ENCODE results near the gene NOS1. TPM values are rescaled to one million over a fixed set of nuclear protein-coding genes. Genes with fewer than 3 reads are reported as not detected.

Gene NOS1
- total and polyA plus RNA-seq, 2 of the 8 experiments (the other 6 are each of a cell fraction or from before 2014, with no cell fraction given): 1.5 to 2.0 TPM

GRCh38 chr12:117225179-117225578 lies 136.2 kb downstream of the NOS1 start:
- Histone ChIP-seq H2BK120ac (replicated peaks; ENCODE audit: low read depth, low read length) (no peak overlapping the region), H3K36me3 (ENCODE audit: control insufficient read depth in 2 of 4, insufficient read depth in 4 of 4, low read length in 3 of 4) (no peaks in the 10 kb centered on the region), H3K79me1 (ENCODE audit: low read depth, low read length) (no peaks in the 10 kb centered on the region), H3K4me2 (ENCODE audit: insufficient read depth in 1 of 2, low read depth in 2 of 2, low read length in 2 of 2) (no peak overlapping the region), H2BK5ac (ENCODE audit: low read depth, low read length) (no peak overlapping the region), H2AFZ (ENCODE audit: low read length) (no peak overlapping the region), H3K27me3 (replicated peaks in 1 of 4; ENCODE audit: control insufficient read depth in 3 of 4, extremely low read depth in 1 of 4, insufficient read depth in 3 of 4, low read length in 3 of 4) (no peaks in the 10 kb centered on the region), H3K23me2 (ENCODE audit: low read depth, low read length) (no peaks in the 10 kb centered on the region), H4K20me1 (replicated peaks in 1 of 2; ENCODE audit: control insufficient read depth in 1 of 2, insufficient read depth in 2 of 2, low read length in 2 of 2) (no peaks in the 10 kb centered on the region), H2AK5ac (ENCODE audit: low read depth, low read length) (no peak overlapping the region), H4K8ac (ENCODE audit: extremely low read depth, insufficient read depth, low read length) (no peak overlapping the region), H2BK20ac (ENCODE audit: low read length) (no peak overlapping the region), H3K4me3 (ENCODE audit: extremely low read depth in 1 of 4, insufficient read depth in 2 of 4, low read depth in 3 of 4, low read length in 4 of 4) (no peak overlapping the region), H3K9me3 (ENCODE audit: insufficient read depth in 2 of 2, low read depth in 1 of 2, low read length in 1 of 2) (no peaks in the 10 kb centered on the region), H3K56ac (replicated peaks; ENCODE audit: insufficient read length, low read depth, low read length) (no peak overlapping the region), H2BK12ac (ENCODE audit: low read depth, low read length) (no peak overlapping the region), H3K9ac (replicated peaks in 1 of 4; ENCODE audit: extremely low read depth in 1 of 4, low read depth in 3 of 4, low read length in 3 of 4) (no peak overlapping the region), H3K18ac (ENCODE audit: extremely low read depth, low read length) (no peak overlapping the region), H3K4ac (replicated peaks; ENCODE audit: insufficient read length, low read depth, low read length) (no peak overlapping the region), H3K79me2 (ENCODE audit: control insufficient read depth in 1 of 2, insufficient read depth in 2 of 2, low read length in 2 of 2) (no peaks in the 10 kb centered on the region), H3K27ac (ENCODE audit: low read depth, low read length) (no peak overlapping the region), H3K14ac (ENCODE audit: insufficient read length) (no peak overlapping the region), H3K23ac (ENCODE audit: insufficient read length) (no peak overlapping the region), H3K4me1 (replicated peaks in 1 of 4; ENCODE audit: control insufficient read depth in 3 of 4, insufficient read depth in 4 of 4, low read length in 3 of 4) (no peaks in the 10 kb centered on the region), H4K5ac (ENCODE audit: insufficient read length, low read depth, low read length) (no peak overlapping the region), H2BK15ac (ENCODE audit: low read length) (no peak overlapping the region), H4K91ac (replicated peaks; ENCODE audit: insufficient read length, low read length) (no peak overlapping the region)
- 90% methylated on average over 6 of the region's 6 CpGs; no CpG with 5 or more reads in 1 of the 2 experiments for WGBS, 2 experiments (ENCODE audit: extremely low coverage in 1 of 2, insufficient coverage in 1 of 2, insufficient read length in 1 of 2, insufficient replicate concordance in 2 of 2, low coverage in 1 of 2, low lambda C conversion rate in 2 of 2, missing lambda C conversion rate in 1 of 2)
- ChIA-PET CTCF (ENCODE audit: partially characterized antibody) (interaction anchor here (0.6 to 5.5 kb wide), 8 partner anchors 11 to 631 kb away, joined by 3 to 43 read pairs (median 3); no protein-coding TSS in a partner anchor), POLR2A (ENCODE audit: partially characterized antibody) (no interaction called here)
- FAIRE-seq: no peak
- no peak for DNase-seq (ENCODE audit: low read depth in 1 of 2, low spot score in 2 of 2)
- no peak for TF ChIP-seq CBX5 (IDR thresholded peaks at IDR 0.05; ENCODE audit: low read depth, low read length)

Measured in H1 (cell line).